ENCODE data around the gene SPAG4.
A peak's percentile ranks its signal among the peaks of the same experiment; 100 is the strongest.

Gene SPAG4

GRCh38 chr20:35615667-35616464, at the start of gene SPAG4:
Gene SPAG4 (plus strand): TSS chr20:35615829. CDS start chr20:35616004, 175 bp downstream.
- peak; percentile 100 for DNase-seq (ENCODE audit: low spot score)

GRCh38 chr20:35568645-35569044, 47.0 kb upstream of the SPAG4 start:
- peak; percentile 51 for DNase-seq (ENCODE audit: low spot score)

GRCh38 chr20:35571555-35571954, 44.1 kb upstream of the SPAG4 start:
- DNase-seq (ENCODE audit: low spot score), result no peak

- no peak for DNase-seq (ENCODE audit: low spot score)
Observed at GRCh38 chr20:35572838-35573237, 42.8 kb upstream of the SPAG4 start.

- no peak for DNase-seq (ENCODE audit: low spot score)
Observed at GRCh38 chr20:35575958-35576357, 39.7 kb upstream of the SPAG4 start.

GRCh38 chr20:35576816-35577215, 38.8 kb upstream of the SPAG4 start:
- no peak for DNase-seq (ENCODE audit: low spot score)

- no peak for DNase-seq (ENCODE audit: low spot score)
Observed at GRCh38 chr20:35578469-35578868, 37.2 kb upstream of the SPAG4 start.

GRCh38 chr20:35579196-35579595, 36.4 kb upstream of the SPAG4 start:
- DNase-seq (ENCODE audit: low spot score), result no peak

GRCh38 chr20:35582131-35582530, 33.5 kb upstream of the SPAG4 start:
- DNase-seq (ENCODE audit: low spot score), result no peak

GRCh38 chr20:35582741-35583404, 32.8 kb upstream of the SPAG4 start:
- DNase-seq (ENCODE audit: low spot score), result no peak

GRCh38 chr20:35583636-35584560, 31.7 kb upstream of the SPAG4 start:
- DNase-seq (ENCODE audit: low spot score), result no peak

GRCh38 chr20:35586751-35587425, 28.7 kb upstream of the SPAG4 start:
- no peak for DNase-seq (ENCODE audit: low spot score)

GRCh38 chr20:35587436-35587835, 28.2 kb upstream of the SPAG4 start:
- no peak for DNase-seq (ENCODE audit: low spot score)

GRCh38 chr20:35588397-35588796, 27.2 kb upstream of the SPAG4 start:
- DNase-seq (ENCODE audit: low spot score), result no peak

GRCh38 chr20:35592339-35592974, 23.2 kb upstream of the SPAG4 start:
- DNase-seq (ENCODE audit: low spot score), result no peak

GRCh38 chr20:35595456-35595855, 20.2 kb upstream of the SPAG4 start:
- DNase-seq (ENCODE audit: low spot score), result no peak

GRCh38 chr20:35595901-35596300, 19.7 kb upstream of the SPAG4 start:
- no peak for DNase-seq (ENCODE audit: low spot score)

- no peak for DNase-seq (ENCODE audit: low spot score)
Observed at GRCh38 chr20:35597186-35597585, 18.4 kb upstream of the SPAG4 start.

- DNase-seq (ENCODE audit: low spot score), result no peak
Observed at GRCh38 chr20:35598476-35598875, 17.2 kb upstream of the SPAG4 start.

GRCh38 chr20:35598899-35599775, 16.5 kb upstream of the SPAG4 start:
- no peak for DNase-seq (ENCODE audit: low spot score)

GRCh38 chr20:35599776-35600120, 15.9 kb upstream of the SPAG4 start:
- no peak for DNase-seq (ENCODE audit: low spot score)

Data from kidney tubule cell (primary cell).